ENCODE data around the gene ETFB.

Gene ETFB

GRCh38 chr19:51295382-51296126 lies 70.6 kb downstream of the ETFB start:
- no peak for DNase-seq (ENCODE audit: low read depth in 3 of 3)

Measured in stimulated activated CD4-positive, alpha-beta T cell treated with anti-CD3 and anti-CD28 coated beads, TNF-alpha, amount 100 ng/mL, for 24 hours (primary cell).